GM19467 (cell line): Measurements from ENCODE around the gene NPTX1.

Source experiments
- ATAC-seq: cut with Tn5 transposase; IDR thresholded peaks from one replicate; pipeline ENCODE4 v1.9.1; 2021; ENCODE audit warnings: mild to moderate bottlenecking, moderate library complexity; ENCODE audit not compliant: unreplicated experiment

NPTX1 gene

DNA sequence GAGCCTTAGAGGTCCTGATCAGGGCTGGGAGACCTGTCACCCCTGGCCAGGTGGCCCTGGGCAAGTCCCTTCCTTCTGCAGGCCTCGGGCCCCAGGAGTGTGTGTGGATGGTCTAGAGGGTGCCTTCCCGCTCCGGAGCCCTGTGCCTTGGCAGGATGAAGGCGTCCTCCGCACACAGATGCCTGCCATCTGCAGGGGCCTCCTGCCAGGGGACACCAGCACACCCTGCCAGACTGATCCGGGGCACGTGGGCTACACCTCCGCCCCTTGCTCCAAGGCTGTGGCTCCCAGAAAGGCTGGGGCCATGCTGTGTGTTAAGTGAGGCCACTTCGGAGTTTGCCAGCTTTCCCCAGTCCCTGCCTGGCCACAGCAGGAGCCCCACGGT lies 30.7 kb downstream of the NPTX1 start:
- no peak for ATAC-seq

GRCh38 chr17:80445007-80445725 lies 31.2 kb downstream of the NPTX1 start:
- ATAC-seq = no peak

GRCh38 chr17:80444644-80444979 lies 31.8 kb downstream of the NPTX1 start:
- no peak for ATAC-seq

DNA sequence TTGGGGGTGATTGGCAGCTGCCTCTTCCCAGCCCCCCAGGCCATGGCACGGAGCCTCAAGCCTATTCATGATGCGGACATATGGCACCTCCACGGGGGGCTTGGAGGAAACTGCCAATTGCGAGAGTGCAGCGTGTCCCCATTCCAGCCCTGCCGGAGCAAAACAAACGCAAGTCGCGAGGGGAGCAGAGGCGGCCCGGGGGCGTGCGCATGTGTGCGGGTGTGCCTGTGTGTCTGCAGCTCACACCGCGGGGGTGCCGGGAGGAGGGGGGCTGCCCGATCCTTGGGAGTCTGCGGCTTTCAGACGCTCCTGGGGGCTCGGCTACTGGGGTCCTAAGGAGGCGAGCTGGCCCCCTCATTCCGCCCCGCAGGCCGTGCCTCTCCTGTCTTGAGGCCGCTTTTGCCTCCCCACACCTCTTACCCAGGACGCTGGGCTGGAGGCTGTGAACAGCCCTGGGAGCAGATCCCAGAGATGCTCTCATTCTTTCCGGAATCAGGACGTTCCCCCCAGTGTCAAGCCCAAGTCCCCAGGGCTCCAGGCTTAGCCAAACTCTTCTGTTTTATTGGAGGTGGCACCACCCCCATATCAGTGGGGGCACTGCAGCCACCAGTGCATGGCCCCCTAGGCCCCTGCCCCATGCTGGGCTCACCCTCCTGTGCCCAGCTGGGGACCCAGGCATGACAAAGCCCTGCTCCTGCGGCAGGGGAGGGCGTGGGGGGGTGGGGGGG lies 32.3 kb downstream of the NPTX1 start:
- ATAC-seq = no peak

DNA sequence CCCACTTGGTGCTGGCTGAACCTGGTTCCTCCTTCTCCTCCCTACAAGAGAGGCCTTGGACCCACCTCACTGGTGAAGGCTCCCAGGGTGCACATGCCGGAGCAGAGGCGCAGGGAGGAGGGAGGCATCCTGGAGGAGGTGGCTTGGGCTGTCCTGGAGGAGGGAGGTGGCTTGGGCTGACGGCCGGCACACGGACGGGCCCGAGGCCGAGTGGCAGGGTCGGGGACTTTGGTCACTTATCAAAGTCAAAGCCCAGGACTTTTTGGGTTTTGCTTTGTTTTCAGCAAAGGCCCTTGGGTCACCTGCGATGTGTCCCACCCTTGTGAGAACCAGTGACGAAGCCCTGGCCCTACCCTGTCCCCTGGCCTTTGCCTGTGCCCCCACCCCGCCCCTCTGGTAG lies 32.9 kb downstream of the NPTX1 start:
- no peak for ATAC-seq

DNA sequence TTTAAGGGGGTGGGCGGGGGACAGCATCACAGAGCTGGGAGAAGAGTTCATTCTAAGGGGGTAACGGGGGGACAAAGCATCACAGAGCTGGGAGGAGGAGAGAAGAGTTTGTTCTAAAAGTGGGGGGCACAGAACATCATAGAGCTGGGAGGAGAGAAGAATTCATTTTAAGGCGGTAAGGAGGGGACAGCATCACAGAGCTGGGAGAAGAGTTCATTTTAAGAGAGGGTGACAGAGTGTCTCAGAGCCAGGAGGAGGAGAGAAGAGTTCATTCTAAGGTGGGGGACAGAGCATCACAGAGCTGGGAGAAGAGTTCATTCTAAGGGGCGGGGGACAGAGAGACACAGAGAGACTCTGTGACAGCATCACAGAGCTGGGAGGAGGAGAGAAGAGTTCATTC lies 33.6 kb downstream of the NPTX1 start:
- no peak for ATAC-seq

DNA sequence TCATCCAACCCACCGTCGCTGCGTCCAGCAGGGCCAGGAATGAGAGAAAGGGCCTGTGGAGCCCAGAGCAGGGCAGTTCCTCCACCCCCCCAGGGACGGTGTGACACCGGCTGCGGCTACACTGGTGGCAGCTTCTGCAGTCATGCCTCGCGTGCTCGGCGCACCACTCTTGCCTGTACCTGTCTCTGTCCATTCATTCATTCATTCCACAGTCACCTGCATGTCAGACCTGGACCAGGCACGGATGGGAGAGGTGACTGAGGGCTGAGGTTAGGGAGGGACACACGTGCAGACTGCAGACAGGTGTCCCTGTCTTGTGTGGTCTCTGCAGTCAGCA lies 34.1 kb downstream of the NPTX1 start:
- no peak for ATAC-seq

GRCh38 chr17:80441598-80442322 lies 34.6 kb downstream of the NPTX1 start:
- ATAC-seq = no peak

DNA sequence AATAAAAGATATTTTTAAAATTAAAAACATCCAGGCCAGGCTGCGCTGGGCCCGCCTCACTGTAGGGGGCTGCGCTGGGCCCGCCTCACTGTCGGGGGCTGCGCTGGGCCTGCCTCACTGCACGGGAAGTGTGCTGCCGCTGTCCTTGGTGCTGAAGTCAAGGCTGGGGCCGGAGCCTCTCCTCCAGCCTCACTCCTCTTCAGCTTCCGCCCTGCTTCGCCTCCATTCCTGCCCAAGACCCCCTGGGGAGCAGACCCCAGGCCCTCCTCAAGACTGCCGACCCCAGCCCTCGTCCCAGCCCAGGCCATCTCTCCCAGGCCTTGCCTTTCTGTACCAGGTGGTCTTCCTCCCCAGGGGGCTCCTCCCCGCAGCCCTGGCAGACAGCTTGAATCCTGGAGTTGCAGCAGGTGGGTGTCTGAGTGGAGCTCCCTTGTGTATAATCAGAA lies 35.3 kb downstream of the NPTX1 start:
- ATAC-seq = no peak

DNA sequence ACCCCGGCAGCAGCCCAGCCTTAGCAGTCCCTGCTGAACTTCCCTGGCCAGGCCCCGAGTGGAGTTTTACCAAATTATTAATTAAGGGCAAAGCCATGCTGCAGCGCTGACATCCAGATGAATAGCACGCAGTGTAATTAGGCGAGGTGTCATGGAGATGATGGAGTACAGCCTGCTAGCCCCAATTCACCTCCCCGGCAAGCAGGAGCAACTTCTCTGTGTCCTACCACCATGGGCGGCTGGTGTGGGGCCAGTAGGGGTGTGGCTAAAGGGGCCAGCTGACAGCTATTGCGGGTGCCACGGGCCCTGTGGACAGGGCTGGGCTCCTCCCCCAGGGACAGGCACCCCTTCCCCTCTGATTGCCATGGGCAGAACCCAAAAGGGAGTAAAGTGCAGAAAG lies 36.9 kb downstream of the NPTX1 start:
- ATAC-seq = no peak

GRCh38 chr17:80438806-80439205 lies 37.6 kb downstream of the NPTX1 start:
- no peak for ATAC-seq

DNA sequence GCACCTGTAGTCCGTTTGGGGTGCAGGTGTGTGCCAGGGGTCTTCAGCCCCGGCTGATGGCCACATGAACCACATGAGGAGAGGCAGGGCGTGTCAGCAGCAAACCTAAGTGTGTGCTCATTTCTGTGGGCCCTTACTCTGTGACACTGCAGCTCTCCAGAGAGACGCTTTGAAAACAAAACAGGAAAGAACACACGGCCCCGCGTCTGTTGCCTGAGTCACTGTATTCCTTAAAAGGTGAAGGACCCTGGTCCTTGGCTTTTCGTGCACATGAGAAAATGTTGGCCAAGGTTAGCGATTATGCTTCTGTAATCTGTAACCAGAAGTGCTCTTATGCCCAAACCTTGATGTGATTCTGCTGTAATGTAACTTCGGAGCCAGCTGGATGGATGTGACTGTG lies 38.9 kb downstream of the NPTX1 start:
- ATAC-seq = no peak

GRCh38 chr17:80433916-80434666 lies 42.3 kb downstream of the NPTX1 start:
- ATAC-seq = no peak

DNA sequence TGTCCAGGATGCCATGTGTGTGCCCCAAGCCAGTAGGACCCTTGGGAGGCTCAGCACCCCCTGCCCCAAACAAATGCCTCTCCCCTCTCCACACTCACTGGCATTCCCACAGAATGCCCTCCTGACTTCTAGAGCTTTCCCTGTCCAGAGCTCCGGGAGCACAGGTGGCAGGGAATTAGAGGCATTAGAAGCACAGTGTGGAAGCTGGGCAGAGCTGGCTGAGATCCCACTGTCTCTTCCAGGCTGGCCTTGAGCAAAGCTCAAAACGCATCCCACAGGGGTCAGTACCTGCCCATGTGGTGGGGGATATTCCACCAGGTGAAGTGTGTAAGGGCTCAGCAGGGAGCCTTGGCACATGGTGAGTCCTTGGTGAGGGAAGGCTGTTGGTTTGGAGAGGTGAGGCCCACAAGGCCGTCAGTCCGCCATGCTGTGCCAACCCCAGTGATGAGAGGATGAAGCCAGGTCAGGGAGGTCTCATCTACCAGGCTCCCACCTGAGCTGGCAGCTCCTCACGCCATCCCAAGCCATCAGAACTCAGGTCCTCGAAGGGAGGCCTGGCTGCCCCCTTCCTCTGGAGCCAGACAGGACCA lies 43.4 kb downstream of the NPTX1 start:
- ATAC-seq = no peak

DNA sequence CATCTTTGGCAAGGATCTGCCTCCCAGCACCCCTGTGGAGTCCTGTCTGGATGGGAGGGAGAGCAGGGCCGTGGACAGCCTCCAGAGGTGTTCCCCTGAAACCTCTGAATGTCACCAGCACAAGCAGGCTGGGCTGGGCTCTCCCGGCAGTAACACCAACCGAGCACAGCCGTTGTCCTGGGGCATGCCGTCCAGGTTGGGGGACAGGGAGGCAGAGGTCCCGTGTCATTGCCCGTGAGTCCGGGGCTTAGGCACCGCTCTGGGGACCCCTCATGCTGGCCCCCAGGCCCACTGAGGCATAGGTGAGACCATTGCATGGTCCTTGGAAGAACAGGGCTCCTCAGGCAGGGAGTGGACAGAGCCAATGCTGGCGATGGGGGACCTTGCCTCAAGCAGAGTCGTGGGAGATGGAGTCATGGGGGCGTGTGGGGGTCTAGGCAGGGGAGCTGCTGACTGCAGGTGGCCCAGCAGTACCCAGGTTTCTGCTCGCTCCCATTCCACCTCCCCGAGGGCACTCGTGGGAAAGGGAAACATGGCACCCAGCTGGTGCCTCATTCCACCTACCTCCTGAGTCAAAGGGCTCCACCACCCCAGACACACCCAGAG lies 44.0 kb downstream of the NPTX1 start:
- ATAC-seq = no peak

- no peak for ATAC-seq
Measured at GRCh38 chr17:80431246-80432195, 44.9 kb downstream of the NPTX1 start.

DNA sequence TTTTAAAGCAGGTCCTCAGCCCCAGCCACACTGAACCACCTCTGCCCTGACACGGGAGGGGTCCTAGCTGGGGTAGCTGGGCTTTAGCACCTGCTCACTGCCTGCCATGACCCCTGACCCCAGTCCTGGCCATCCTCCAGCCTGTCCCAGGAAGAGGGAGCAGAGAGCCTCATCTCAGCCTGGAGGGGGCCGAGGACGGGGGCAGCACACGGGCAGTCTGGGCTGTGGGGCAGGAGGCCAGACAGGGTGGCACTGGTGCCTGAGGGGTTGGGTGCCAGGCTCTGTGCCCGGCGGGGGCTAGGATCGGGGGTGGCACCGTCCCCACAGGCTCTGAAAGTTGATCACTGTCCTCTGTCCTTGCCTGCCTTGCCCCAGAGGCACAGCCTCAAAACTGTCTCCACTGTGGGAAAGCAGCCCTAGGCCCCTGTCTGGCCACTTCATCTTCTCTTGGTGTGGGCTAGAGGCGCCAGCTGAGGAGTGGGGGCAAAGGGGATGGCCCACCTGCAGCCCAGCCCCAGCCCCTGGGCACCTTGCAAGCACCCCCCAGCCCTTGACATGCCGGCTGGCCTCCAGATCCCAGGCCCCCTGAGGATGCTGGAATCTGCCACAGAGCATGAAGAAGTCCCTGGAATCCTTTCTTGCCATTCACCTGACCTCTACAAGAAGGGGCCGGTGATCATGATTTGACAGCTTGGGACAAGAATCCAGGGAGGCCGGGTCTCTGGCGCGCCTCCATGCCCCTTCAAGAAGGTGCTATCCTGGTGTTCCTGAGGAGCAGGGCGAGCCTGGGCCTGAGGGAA lies 45.8 kb downstream of the NPTX1 start:
- no peak for ATAC-seq

GRCh38 chr17:80429356-80430275 lies 46.8 kb downstream of the NPTX1 start:
- ATAC-seq = no peak
